ENCODE measurements around the gene ZBTB5.

DNA sequence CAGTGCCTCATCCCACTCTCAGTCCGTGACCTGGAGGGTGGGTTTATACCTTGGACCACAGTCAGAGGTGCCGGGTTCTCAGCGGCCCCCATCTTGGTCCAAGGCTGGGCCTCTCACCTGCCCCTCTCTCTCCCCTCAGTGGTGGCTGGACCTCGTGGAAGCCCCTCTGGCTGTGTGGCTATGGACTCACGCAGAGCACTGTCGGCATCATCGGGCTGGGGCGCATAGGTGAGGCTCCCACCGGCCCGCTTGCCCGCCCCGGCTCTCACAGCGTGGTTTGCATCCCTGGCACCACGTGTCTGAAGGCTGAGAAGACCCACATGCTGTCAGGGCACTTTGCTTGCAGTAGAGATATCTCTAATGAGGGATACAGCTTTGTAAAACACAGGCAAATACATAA lies 36.9 kb downstream of the ZBTB5 start:
- TF ChIP-seq YY1 (IDR thresholded peaks at IDR 0.05; ENCODE audit: insufficient read depth, insufficient read length) (no peak), SUZ12 (IDR thresholded peaks at IDR 0.05; ENCODE audit: extremely low read depth, insufficient read depth, insufficient read length) (no peak)
